ENCODE data around the gene KAZN. TPM values are rescaled to one million over a fixed set of nuclear protein-coding genes. Genes with fewer than 3 reads are reported as not detected.

KAZN gene
- total RNA-seq, 1 donor from 2014 or later: 11.6 TPM

- TF ChIP-seq CTCF (conservative IDR thresholded peaks at IDR 0.05): no peak
- Mint-ChIP-seq H3K4me1 (no peaks in the 10 kb centered on the region), H3K27ac (ENCODE audit: unreplicated experiment) (peak overlapping the region; percentile 91), H3K9me3 (peaks cover 6% of the 10 kb centered on the region), H3K36me3 (ENCODE audit: low read depth) (peaks cover 3% of the 10 kb centered on the region), H3K27me3 (ENCODE audit: low read depth) (no peaks in the 10 kb centered on the region), H3K4me3 (no peak overlapping the region)
- DNase-seq (ENCODE audit: low read depth, low spot score): no peak
Measured at GRCh38 chr1:15128077-15128476, 529.6 kb downstream of the KAZN start.

- Mint-ChIP-seq H3K9me3 (peaks cover 6% of the 10 kb centered on the region), H3K27ac (ENCODE audit: unreplicated experiment) (no peak overlapping the region), H3K4me1 (no peaks in the 10 kb centered on the region), H3K27me3 (ENCODE audit: low read depth) (no peaks in the 10 kb centered on the region), H3K4me3 (no peak overlapping the region), H3K36me3 (ENCODE audit: low read depth) (peaks cover 3% of the 10 kb centered on the region)
- peak; percentile 88 for DNase-seq (ENCODE audit: low read depth, low spot score)
- TF ChIP-seq CTCF (conservative IDR thresholded peaks at IDR 0.05): peak; percentile 88
Measured at GRCh38 chr1:15128520-15129313, 530.2 kb downstream of the KAZN start.

DNA sequence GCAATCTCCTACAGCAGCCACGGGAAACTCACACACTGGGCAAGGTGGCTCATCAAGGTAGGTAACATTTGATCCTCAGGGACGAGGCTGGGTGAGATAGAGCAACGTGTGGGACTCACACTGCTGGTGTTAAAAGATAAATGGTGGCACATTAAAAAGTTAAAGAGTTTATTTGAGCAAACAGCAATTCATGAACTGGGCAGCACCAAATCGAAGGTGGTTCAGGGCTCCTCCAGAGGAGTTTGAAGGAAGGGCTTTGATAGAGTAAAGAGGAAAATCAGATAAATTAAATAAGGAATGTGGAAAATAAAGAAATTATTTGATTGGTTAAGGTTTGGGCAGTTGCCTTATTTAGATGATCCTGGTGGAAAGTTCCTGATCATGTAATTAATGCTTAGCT, 531.5 kb downstream of the KAZN start:
- no peak for TF ChIP-seq CTCF (conservative IDR thresholded peaks at IDR 0.05)
- no peak overlapping the region for H3K4me3 Mint-ChIP-seq
- H3K4me1 Mint-ChIP-seq: no peaks in the 10 kb centered on the region
- peaks cover 9% of the 10 kb centered on the region for H3K27me3 Mint-ChIP-seq (ENCODE audit: low read depth)
- H3K36me3 Mint-ChIP-seq (ENCODE audit: low read depth): peaks cover 3% of the 10 kb centered on the region
- no peak for DNase-seq (ENCODE audit: low read depth, low spot score)
- no peak overlapping the region for H3K27ac Mint-ChIP-seq (ENCODE audit: unreplicated experiment)
- H3K9me3 Mint-ChIP-seq: peaks cover 6% of the 10 kb centered on the region

DNA sequence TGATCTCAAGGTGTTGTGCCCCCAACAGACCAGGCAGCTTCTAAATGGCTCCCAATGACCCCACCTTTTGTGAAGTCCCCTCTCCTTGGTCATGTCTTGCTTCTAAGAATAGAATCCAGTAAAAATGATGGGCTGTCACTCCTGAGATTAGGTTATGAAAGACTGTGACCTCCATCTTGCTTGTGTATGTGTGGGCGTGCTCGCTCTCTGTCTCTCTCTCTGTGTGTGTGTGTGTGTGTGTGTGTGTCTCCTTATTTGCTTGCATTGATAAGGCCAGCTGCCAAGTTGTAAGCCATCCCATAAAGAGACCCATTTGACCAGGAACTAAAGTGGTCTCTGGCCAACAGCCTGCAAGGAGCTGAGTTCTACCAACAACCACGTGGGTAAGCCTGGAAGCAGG, 532.1 kb downstream of the KAZN start:
- H3K4me3 Mint-ChIP-seq: no peak overlapping the region

GRCh38 chr1:15132965-15133364, 534.5 kb downstream of the KAZN start:
- Mint-ChIP-seq H3K27me3 (ENCODE audit: low read depth) (peaks cover 21% of the 10 kb centered on the region), H3K4me1 (no peaks in the 10 kb centered on the region)
- DNase-seq (ENCODE audit: low read depth, low spot score): no peak

More for the DNA sequence above, 532.1 kb downstream of the KAZN start:
- Mint-ChIP-seq H3K9me3 (peaks cover 6% of the 10 kb centered on the region), H3K27me3 (ENCODE audit: low read depth) (peaks cover 14% of the 10 kb centered on the region), H3K4me1 (no peaks in the 10 kb centered on the region), H3K27ac (ENCODE audit: unreplicated experiment) (no peak overlapping the region), H3K36me3 (ENCODE audit: low read depth) (peaks cover 3% of the 10 kb centered on the region)
- no peak for TF ChIP-seq CTCF (conservative IDR thresholded peaks at IDR 0.05)
- no peak for DNase-seq (ENCODE audit: low read depth, low spot score)

More at GRCh38 chr1:15132965-15133364, 534.5 kb downstream of the KAZN start:
- Mint-ChIP-seq H3K9me3 (peaks cover 6% of the 10 kb centered on the region), H3K36me3 (ENCODE audit: low read depth) (peaks cover 3% of the 10 kb centered on the region), H3K4me3 (no peak overlapping the region), H3K27ac (ENCODE audit: unreplicated experiment) (no peak overlapping the region)
- TF ChIP-seq CTCF (conservative IDR thresholded peaks at IDR 0.05): no peak

Data from neural crest cell (in vitro differentiated cells).